Mesenchymal stem cell (in vitro differentiated cells and primary cell): Measurements from ENCODE around the gene CXXC1.

Source experiments
- DNase-seq: peaks from one replicate; pipeline ENCODE4 v3.0.0-alpha.2; 2013
- H2AFZ ChIP-seq: one replicate; pipeline ENCODE4 v1.6.1; 2013; ENCODE audit warnings: low read depth, mild to moderate bottlenecking, control low read depth, inconsistent platforms, low read length, moderate library complexity
- H2AK5ac ChIP-seq: 2 replicates; pipeline ENCODE4 v1.6.1; 2013; ENCODE audit warnings: low read length, moderate library complexity, mild to moderate bottlenecking, inconsistent platforms; ENCODE audit not compliant: severe bottlenecking
- H2BK120ac ChIP-seq: one replicate; pipeline ENCODE4 v1.6.1; 2013; ENCODE audit warnings: low read depth, mild to moderate bottlenecking, inconsistent platforms, low read length, moderate library complexity
- H2BK12ac ChIP-seq, 2 experiments: one replicate each; pipeline ENCODE4 v1.6.1; 2013; ENCODE audit warnings: inconsistent platforms in 2 of 2, low read length in 2 of 2, mild to moderate bottlenecking in 2 of 2, moderate library complexity in 2 of 2, control low read depth in 1 of 2
- H2BK15ac ChIP-seq: one replicate; pipeline ENCODE4 v1.6.1; 2013; ENCODE audit warnings: mild to moderate bottlenecking, low read depth, inconsistent platforms; ENCODE audit not compliant: poor library complexity, severe bottlenecking
- H2BK5ac ChIP-seq: 2 replicates; pipeline ENCODE4 v1.6.1; 2013; ENCODE audit warnings: low read depth, mild to moderate bottlenecking, low read length, control low read depth, inconsistent platforms; ENCODE audit not compliant: poor library complexity, severe bottlenecking
- H3K14ac ChIP-seq, 2 experiments: one replicate each; pipeline ENCODE4 v1.6.1; 2013; ENCODE audit warnings: inconsistent platforms in 2 of 2, low read length in 2 of 2, control low read depth in 1 of 2, mild to moderate bottlenecking in 1 of 2, moderate library complexity in 1 of 2
- H3K18ac ChIP-seq, 2 experiments: one replicate each; pipeline ENCODE4 v1.6.1; 2013; ENCODE audit warnings: inconsistent platforms in 2 of 2, low read length in 2 of 2, control low read depth in 1 of 2, low read depth in 1 of 2, mild to moderate bottlenecking in 1 of 2
- H3K23ac ChIP-seq, 2 experiments: one replicate each; pipeline ENCODE4 v1.6.1; 2013; ENCODE audit warnings: inconsistent platforms in 2 of 2, low read length in 2 of 2, mild to moderate bottlenecking in 2 of 2, moderate library complexity in 2 of 2, control low read depth in 1 of 2
- H3K27ac ChIP-seq: 2 replicates; pipeline ENCODE4 v1.5.1; 2013; ENCODE audit warnings: mild to moderate bottlenecking, moderate library complexity, low read length, control low read depth, inconsistent platforms; ENCODE audit not compliant: poor library complexity, severe bottlenecking
- H3K27me3 ChIP-seq, 2 experiments: 2 replicates each; pipeline versions ENCODE4 v1.6.1 to v1.7.0; 2013; ENCODE audit warnings: low read length in 2 of 2, mild to moderate bottlenecking in 2 of 2, moderate library complexity in 2 of 2, control low read depth in 1 of 2, inconsistent platforms in 1 of 2; ENCODE audit not compliant: control insufficient read depth in 1 of 2, insufficient read depth in 1 of 2
- H3K36me3 ChIP-seq, 2 experiments: 2 replicates each; pipeline versions ENCODE4 v1.6.1 to v1.7.0; 2013; ENCODE audit warnings: low read length in 2 of 2, control low read depth in 1 of 2, inconsistent platforms in 1 of 2, low read depth in 1 of 2, mild to moderate bottlenecking in 1 of 2; ENCODE audit not compliant: insufficient read depth in 2 of 2, control insufficient read depth in 1 of 2
- H3K4ac ChIP-seq, 2 experiments: one replicate each; pipeline ENCODE4 v1.6.1; 2013; ENCODE audit warnings: inconsistent platforms in 2 of 2, low read length in 2 of 2, mild to moderate bottlenecking in 2 of 2, moderate library complexity in 2 of 2, control low read depth in 1 of 2, low read depth in 1 of 2
- H3K4me1 ChIP-seq: 2 replicates; pipeline ENCODE4 v1.6.1; 2013; ENCODE audit warnings: low read depth, low read length, control low read depth; ENCODE audit not compliant: control insufficient read depth, insufficient read depth
- H3K4me2 ChIP-seq: 2 replicates; pipeline ENCODE4 v1.6.1; 2013; ENCODE audit warnings: low read length, mild to moderate bottlenecking, inconsistent platforms; ENCODE audit not compliant: poor library complexity, severe bottlenecking
- H3K4me3 ChIP-seq, 2 experiments: 2 replicates each; pipeline versions ENCODE4 v1.5.1 to v1.7.0; 2013; ENCODE audit warnings: low read length in 2 of 2, mild to moderate bottlenecking in 2 of 2, control low read depth in 1 of 2, low read depth in 1 of 2; ENCODE audit not compliant: insufficient read depth in 1 of 2
- H3K79me1 ChIP-seq: replicated peaks from 2 replicates; pipeline ENCODE4 v1.6.1; 2013; ENCODE audit warnings: mild to moderate bottlenecking, control low read depth, low read length, inconsistent platforms; ENCODE audit not compliant: poor library complexity, severe bottlenecking
- H3K9ac ChIP-seq: 2 replicates; pipeline ENCODE4 v1.7.0; 2013; ENCODE audit warnings: mild to moderate bottlenecking, low read length, moderate library complexity
- H3K9me3 ChIP-seq: 2 replicates; pipeline ENCODE4 v1.7.0; 2013; ENCODE audit warnings: mild to moderate bottlenecking, low read length; ENCODE audit not compliant: control insufficient read depth
- H4K8ac ChIP-seq: one replicate; pipeline ENCODE4 v1.6.1; 2013; ENCODE audit warnings: inconsistent platforms, mild to moderate bottlenecking, low read length, moderate library complexity
- H4K91ac ChIP-seq: one replicate; pipeline ENCODE4 v1.6.1; 2013; ENCODE audit warnings: mild to moderate bottlenecking, low read length, inconsistent platforms
- WGBS: methylation state at CpG from one replicate; pipeline ENCODE4 v1.1.7; 2013; ENCODE audit warnings: mixed read lengths; 5-methylcytosine and 5-hydroxymethylcytosine counted together

CXXC1 gene

DNA sequence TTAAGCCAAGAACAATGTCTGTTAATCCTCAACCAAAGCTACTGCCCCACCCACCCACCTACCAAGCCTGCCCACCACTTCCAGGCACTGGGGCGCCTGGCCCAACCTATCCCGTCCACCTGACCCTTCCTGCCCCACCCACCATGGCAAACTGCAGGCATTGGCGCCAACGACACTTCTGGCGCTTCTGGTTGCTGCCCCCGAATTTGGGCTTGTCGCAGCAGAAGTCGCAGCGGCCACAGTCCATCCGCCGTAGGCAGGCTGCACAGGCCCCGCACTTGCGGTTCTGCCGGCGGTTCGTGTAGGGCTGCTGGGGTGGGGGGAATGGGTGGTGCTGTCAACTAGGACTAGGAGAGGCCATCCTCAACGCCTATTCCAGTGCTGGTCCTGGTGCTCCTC is 13.4 kb downstream of the CXXC1 start:
- Histone ChIP-seq H2AK5ac (no peak overlapping the region), H3K79me1 (peaks cover 58% of the 10 kb centered on the region), H3K36me3 (peaks cover 69 to 99% of the 10 kb centered on the region in 2 experiments), H2BK120ac (no peak overlapping the region), H3K27me3 (no peaks in the 10 kb centered on the region), H3K9ac (no peak overlapping the region), H3K23ac (no peak overlapping the region), H3K4ac (no peak overlapping the region), H2BK15ac (no peak overlapping the region), H3K9me3 (no peaks in the 10 kb centered on the region), H2AFZ (no peak overlapping the region), H3K14ac (no peak overlapping the region), H3K4me3 (no peak overlapping the region), H3K4me1 (no peaks in the 10 kb centered on the region), H4K91ac (no peak overlapping the region), H4K8ac (no peak overlapping the region), H2BK12ac (no peak overlapping the region), H2BK5ac (no peak overlapping the region), H3K18ac (no peak overlapping the region), H3K27ac (no peak overlapping the region), H3K4me2 (no peak overlapping the region)
- 98% methylated on average over 17 of the region's 17 CpGs for WGBS
- no peak for DNase-seq

GRCh38 chr18:50273203-50274043 is 14.1 kb downstream of the CXXC1 start:
- Histone ChIP-seq H3K18ac (no peak overlapping the region), H2BK120ac (no peak overlapping the region), H3K4me1 (no peaks in the 10 kb centered on the region), H3K14ac (no peak overlapping the region), H3K4me3 (no peak overlapping the region), H3K4ac (no peak overlapping the region), H3K79me1 (peaks cover 60% of the 10 kb centered on the region), H3K27ac (no peak overlapping the region), H4K91ac (no peak overlapping the region), H2AFZ (no peak overlapping the region), H2BK5ac (no peak overlapping the region), H2BK15ac (no peak overlapping the region), H3K23ac (no peak overlapping the region), H3K27me3 (no peaks in the 10 kb centered on the region), H4K8ac (no peak overlapping the region), H2BK12ac (no peak overlapping the region), H3K9me3 (no peaks in the 10 kb centered on the region), H3K36me3 (peaks cover 71 to 96% of the 10 kb centered on the region in 2 experiments), H3K4me2 (no peak overlapping the region), H2AK5ac (no peak overlapping the region), H3K9ac (no peak overlapping the region)
- WGBS = 99% methylated on average over 16 of the region's 23 CpGs
- no peak for DNase-seq

DNA sequence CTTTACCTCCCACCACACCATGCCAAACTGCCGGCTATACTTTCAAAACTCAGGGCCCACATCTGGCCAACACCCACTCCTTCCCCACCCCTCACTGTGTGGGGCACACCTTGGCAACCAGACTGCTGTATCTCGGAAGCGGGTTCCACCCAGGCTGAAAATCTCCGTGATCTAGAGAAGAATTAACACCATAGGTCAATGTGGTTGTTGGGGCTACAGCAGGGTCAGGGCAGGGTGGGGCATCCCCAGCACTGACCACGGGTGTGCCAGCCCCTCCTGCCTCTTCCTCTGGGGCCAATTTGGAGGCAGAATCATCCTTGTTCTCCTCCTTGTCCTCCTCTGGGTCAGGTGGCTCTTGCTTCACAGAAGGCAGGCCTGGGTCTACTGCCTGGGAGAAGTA is 14.9 kb downstream of the CXXC1 start:
- Histone ChIP-seq H3K79me1 (peaks cover 64% of the 10 kb centered on the region), H2BK15ac (no peak overlapping the region), H2BK120ac (no peak overlapping the region), H3K18ac (no peak overlapping the region), H3K27ac (no peak overlapping the region), H3K27me3 (no peaks in the 10 kb centered on the region), H3K14ac (no peak overlapping the region), H3K4me3 (no peak overlapping the region), H3K23ac (no peak overlapping the region), H3K4ac (no peak overlapping the region), H3K9ac (no peak overlapping the region), H3K9me3 (no peaks in the 10 kb centered on the region), H3K4me1 (no peaks in the 10 kb centered on the region), H3K4me2 (no peak overlapping the region), H2AK5ac (no peak overlapping the region), H2AFZ (no peak overlapping the region), H4K91ac (no peak overlapping the region), H4K8ac (no peak overlapping the region), H2BK5ac (no peak overlapping the region), H2BK12ac (no peak overlapping the region), H3K36me3 (peaks cover 76 to 87% of the 10 kb centered on the region in 2 experiments)
- WGBS = 96% methylated on average over 5 of the region's 5 CpGs
- DNase-seq = no peak

DNA sequence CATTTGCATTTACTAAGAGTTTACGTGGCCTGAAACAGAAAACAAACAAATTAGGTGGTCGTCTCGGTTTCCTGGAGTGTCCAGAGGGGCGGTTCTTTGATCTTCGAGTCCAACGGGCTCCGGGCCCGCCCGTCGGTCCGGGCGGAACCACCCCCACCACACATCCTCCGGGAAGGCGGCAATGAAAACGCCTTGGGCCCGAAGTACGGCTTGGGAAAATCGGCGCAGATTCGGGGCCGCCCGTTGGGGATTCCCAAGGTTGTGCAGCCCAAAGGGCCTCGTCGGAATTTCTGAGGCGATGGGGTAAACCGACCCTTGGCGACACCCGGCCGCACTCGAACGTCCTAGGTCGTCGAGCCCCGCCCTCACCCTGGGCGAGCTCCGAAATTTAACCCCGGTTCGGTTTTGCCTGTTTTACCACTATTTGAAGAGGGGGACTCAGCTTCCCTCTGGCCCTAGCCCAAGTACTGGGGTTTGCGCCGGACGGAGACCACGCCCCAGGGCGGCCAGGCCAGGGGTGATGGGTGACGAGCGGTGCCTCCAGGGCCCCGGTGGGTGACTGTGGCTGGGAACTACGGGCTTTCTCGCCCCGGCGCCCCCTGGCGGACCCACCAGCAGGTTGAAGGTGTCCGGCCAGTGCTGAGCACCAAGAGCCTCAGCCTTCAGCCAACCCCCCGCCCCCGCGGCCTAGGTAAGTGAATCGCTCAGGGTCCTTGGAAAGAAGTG is 19.3 kb downstream of the CXXC1 start:
- no peak overlapping the region for H3K4ac ChIP-seq
- no peaks in the 10 kb centered on the region for H3K27me3 ChIP-seq
- no peak overlapping the region for H2BK15ac ChIP-seq
- 50% methylated on average over 56 of the region's 56 CpGs for WGBS
- peak overlapping the region in 1 of 2 experiments; percentile 80 for H3K4me3 ChIP-seq
- peak overlapping the region; percentile 89 for H3K9ac ChIP-seq
- H3K14ac ChIP-seq = no peak overlapping the region
- no peaks in the 10 kb centered on the region for H3K9me3 ChIP-seq
- no peak overlapping the region for H2BK12ac ChIP-seq
- H2BK5ac ChIP-seq = no peak overlapping the region
- peak; percentile 35 for DNase-seq
- no peak overlapping the region for H4K91ac ChIP-seq
- no peak overlapping the region for H3K18ac ChIP-seq
- H3K36me3 ChIP-seq = peaks cover 36 to 45% of the 10 kb centered on the region in 2 experiments
- H3K4me2 ChIP-seq = no peak overlapping the region
- no peak overlapping the region for H2AK5ac ChIP-seq
- H3K27ac ChIP-seq = no peak overlapping the region
- H3K79me1 ChIP-seq = peaks cover 27% of the 10 kb centered on the region
- H2BK120ac ChIP-seq = no peak overlapping the region
- H3K4me1 ChIP-seq = peaks cover 6% of the 10 kb centered on the region
- H2AFZ ChIP-seq = no peak overlapping the region
- H3K23ac ChIP-seq = no peak overlapping the region
- H4K8ac ChIP-seq = no peak overlapping the region
